Measurements from ENCODE around the gene LPP.

GRCh38 chr3:188557235-188557634 is 403.3 kb downstream of the LPP start:
- TF ChIP-seq EZH2 (IDR thresholded peaks at IDR 0.05; ENCODE audit: low read depth), result no peak
- TF ChIP-seq CTCF (conservative IDR thresholded peaks at IDR 0.05), result no peak

All from PC-9 (cell line).